Smooth muscle cell of trachea (primary cell): Measurements from ENCODE around the gene TUT7. TPM values are rescaled to one million over a fixed set of nuclear protein-coding genes. Genes with fewer than 3 reads are reported as not detected.

Experiments used
- total RNA-seq: library from RNA; depleted of rRNA; stranded (reverse); fragments of >200 nt; gene quantifications from 2 replicates; pipeline ENCODE4 v1.2.1, GENCODE V29; 2014

Gene TUT7
- total RNA-seq = 47.7 and 54.7 TPM in 2 replicates

DNA sequence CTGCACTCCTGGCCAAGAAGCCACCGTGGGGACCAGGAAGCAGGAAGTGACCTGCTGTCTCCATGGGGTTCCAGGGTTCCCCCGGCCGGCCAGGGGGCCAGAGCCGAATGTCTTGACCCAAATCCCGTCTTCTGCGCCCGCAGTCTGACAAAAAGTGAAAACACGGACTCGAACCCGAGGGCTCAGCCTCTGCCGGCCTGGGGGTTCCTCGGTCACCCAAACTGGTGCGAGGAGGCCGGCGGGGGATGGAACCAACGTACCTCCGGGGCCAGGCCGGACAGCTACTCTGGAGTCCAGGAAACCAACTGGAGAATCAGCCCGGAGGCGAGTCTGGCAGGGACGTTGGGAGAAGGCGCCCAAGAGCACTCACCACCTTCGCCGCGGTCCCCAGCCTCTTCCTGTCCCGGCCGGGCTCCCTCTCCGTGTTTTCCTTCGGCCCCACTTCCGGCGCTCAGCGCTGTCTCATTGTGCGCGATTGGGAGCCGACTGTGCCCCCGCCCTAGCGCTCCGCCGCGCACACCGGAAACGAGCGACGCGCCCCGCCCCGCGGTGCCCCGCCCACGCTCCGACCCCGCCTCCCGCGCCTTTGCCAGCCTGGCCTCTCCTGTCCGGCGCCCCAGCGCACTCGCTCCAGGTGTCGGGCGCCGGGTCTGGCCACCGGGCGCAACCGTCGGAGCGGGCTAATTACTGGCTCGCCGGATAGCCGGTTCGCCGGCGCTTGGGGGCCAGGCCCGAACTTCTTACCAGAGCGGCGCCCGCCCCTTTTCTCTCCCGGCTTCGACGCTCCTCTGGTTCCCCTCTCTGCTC lies at the start of gene TUT7:
Gene TUT7, minus strand, starts transcription at position 400 of the 807 bp plus-strand sequence. CDS start 1,211 bp downstream, outside the sequence.

GRCh38 chr9:86282077-86282978 lies 71.9 kb downstream of the TUT7 start, which contains the start of gene ISCA1:
Gene ISCA1, minus strand, starts transcription at chr9:86282538. Its CDS starts 80 bp downstream, at chr9:86282458.

GRCh38 chr9:86259557-86259956 lies 94.7 kb downstream of the TUT7 start, which contains the start of gene C9orf153:
Gene C9orf153, minus strand, starts transcription at chr9:86259657. Its CDS starts 30,054 bp downstream, at chr9:86229603.

Other genes with a start within 250 kb of the TUT7 start
- 0.15 and 0.50 TPM in 2 replicates for gene C9orf153, start 94.8 kb downstream of the TUT7 start, total RNA-seq
- gene ISCA1, start 71.9 kb downstream of the TUT7 start, total RNA-seq = 19.5 and 22.8 TPM in 2 replicates